GM23338 (cell line): ENCODE results near the gene KLK15. TPM values are rescaled to one million over a fixed set of nuclear protein-coding genes. Genes with fewer than 3 reads are reported as not detected.

ENCODE experiments used
- ATAC-seq: fragments of 200-7000 bp; cut with Tn5 transposase; 3 replicates; pipeline ENCODE4 v1.9.1; 2020
- DNase-seq: peaks from one replicate; pipeline ENCODE4 v3.0.0-alpha.2; 2015; ENCODE audit warnings: low spot score
- H2AFZ ChIP-seq: fragments of 200-600 bp; sonication (generic); 2 replicates; pipeline ENCODE4 v1.8.0; 2016; ENCODE audit warnings: antibody characterized with exemption, mild to moderate bottlenecking, moderate library complexity
- H3F3A ChIP-seq: fragments of 200-600 bp; sonication (generic); replicated peaks from 2 replicates; pipeline ENCODE4 v1.8.0; 2017; ENCODE audit warnings: antibody characterized with exemption, mixed run types, low read depth
- H3K27ac ChIP-seq: fragments of 200-600 bp; sonication (generic); 2 replicates; pipeline ENCODE4 v1.6.1; 2016; ENCODE audit warnings: low read depth
- H3K27me3 ChIP-seq: fragments of 200-600 bp; sonication (generic); 2 replicates; pipeline ENCODE4 v1.8.0; 2016; ENCODE audit warnings: mild to moderate bottlenecking, mixed run types, moderate library complexity; ENCODE audit not compliant: insufficient read depth
- H3K36me3 ChIP-seq: fragments of 200-600 bp; sonication (generic); 2 replicates; pipeline ENCODE4 v1.8.0; 2016; ENCODE audit warnings: mild to moderate bottlenecking; ENCODE audit not compliant: insufficient read depth
- H3K4me1 ChIP-seq: fragments of 200-600 bp; sonication (generic); 2 replicates; pipeline ENCODE4 v1.8.0; 2016; ENCODE audit warnings: mild to moderate bottlenecking, moderate library complexity; ENCODE audit not compliant: insufficient read depth
- H3K4me2 ChIP-seq: fragments of 200-600 bp; sonication (generic); 2 replicates; pipeline ENCODE4 v1.7.1; 2017; ENCODE audit warnings: mixed run types
- H3K4me3 ChIP-seq: fragments of 200-600 bp; sonication (generic); 2 replicates; pipeline ENCODE4 v1.6.1; 2016; ENCODE audit warnings: mixed run types
- H3K79me2 ChIP-seq: fragments of 200-600 bp; sonication (generic); replicated peaks from 2 replicates; pipeline ENCODE4 v1.8.0; 2017; ENCODE audit warnings: mild to moderate bottlenecking; ENCODE audit not compliant: insufficient read depth
- H3K9me2 ChIP-seq: fragments of 200-600 bp; sonication (generic); 2 replicates; pipeline ENCODE4 v1.8.0; 2017; ENCODE audit not compliant: insufficient read depth
- H4K20me1 ChIP-seq: fragments of 200-600 bp; sonication (generic); replicated peaks from 2 replicates; pipeline ENCODE4 v1.8.0; 2017; ENCODE audit warnings: mild to moderate bottlenecking; ENCODE audit not compliant: insufficient read depth
- H3K27ac Mint-ChIP-seq: 2 replicates; pipeline ENCODE4 v1.8.0; 2020; ENCODE audit warnings: inconsistent platforms, mild to moderate bottlenecking, moderate library complexity, mixed read lengths
- H3K27me3 Mint-ChIP-seq: 3 replicates; pipeline ENCODE4 v1.8.0; 2022; ENCODE audit warnings: low read depth, mild to moderate bottlenecking, moderate library complexity, mixed read lengths, inconsistent platforms; ENCODE audit not compliant: insufficient read depth, poor library complexity
- H3K36me3 Mint-ChIP-seq: 3 replicates; pipeline ENCODE4 v1.8.0; 2021; ENCODE audit warnings: low read depth, mild to moderate bottlenecking, inconsistent platforms, moderate library complexity, mixed read lengths
- H3K4me1 Mint-ChIP-seq: 3 replicates; pipeline ENCODE4 v1.8.0; 2020; ENCODE audit warnings: mild to moderate bottlenecking, inconsistent platforms, mixed read lengths
- H3K4me3 Mint-ChIP-seq: 3 replicates; pipeline ENCODE4 v1.8.0; 2021; ENCODE audit warnings: moderate library complexity, mild to moderate bottlenecking, inconsistent platforms, mixed read lengths
- H3K9me3 Mint-ChIP-seq: 3 replicates; pipeline ENCODE4 v1.8.0; 2020; ENCODE audit warnings: moderate library complexity, mild to moderate bottlenecking, inconsistent platforms, mixed read lengths
- CREB1 ChIP-seq: fragments of 250-450 bp; sonication (Bioruptor Pico); IDR thresholded peaks from 2 replicates; pipeline ENCODE4 v1.5.0; 2020; ENCODE audit warnings: low read depth, mild to moderate bottlenecking, moderate library complexity
- CTCF ChIP-seq, 2 experiments: fragments of 200-600 bp in 1 of 2; sonication (generic) in 1 of 2; conservative IDR thresholded peaks; 2 replicates each; pipeline versions ENCODE4 v1.5.1 to v1.6.1; 2016 to 2017; ENCODE audit warnings: antibody characterized with exemption in 2 of 2, low read depth in 2 of 2, mild to moderate bottlenecking in 2 of 2, moderate library complexity in 1 of 2
- ETS1 ChIP-seq: IDR thresholded peaks from 2 replicates; pipeline ENCODE4 v1.6.1; 2016; ENCODE audit warnings: antibody characterized with exemption
- EZH2 ChIP-seq: fragments of 200-600 bp; sonication (generic); IDR thresholded peaks from one replicate; pipeline ENCODE4 v1.8.0; 2017; ENCODE audit warnings: antibody characterized with exemption, mild to moderate bottlenecking, low read depth; ENCODE audit not compliant: unreplicated experiment
- EZH2phosphoT487 ChIP-seq: fragments of 200-600 bp; sonication (generic); IDR thresholded peaks from one replicate; pipeline ENCODE4 v1.8.1; 2018; ENCODE audit warnings: antibody characterized with exemption; ENCODE audit not compliant: unreplicated experiment
- JUNB ChIP-seq: IDR thresholded peaks from one replicate; pipeline ENCODE4 v1.6.1; 2016; ENCODE audit warnings: antibody characterized with exemption; ENCODE audit not compliant: unreplicated experiment
- NANOG ChIP-seq: IDR thresholded peaks from 2 replicates; pipeline ENCODE4 v1.6.1; 2016; ENCODE audit warnings: antibody characterized with exemption, borderline replicate concordance
- POLR2AphosphoS5 ChIP-seq: IDR thresholded peaks from 2 replicates; pipeline ENCODE4 v1.6.1; 2016; ENCODE audit warnings: antibody characterized with exemption, low read depth
- STAT1 ChIP-seq: IDR thresholded peaks from one replicate; pipeline ENCODE4 v1.6.1; 2016; ENCODE audit warnings: antibody characterized with exemption; ENCODE audit not compliant: unreplicated experiment
- ZNF114 ChIP-seq: fragments of 250-450 bp; sonication (Bioruptor Pico); IDR thresholded peaks from 2 replicates; pipeline ENCODE4 v1.5.0; 2020; ENCODE audit warnings: mild to moderate bottlenecking, moderate library complexity
- ZNF331 ChIP-seq: fragments of 250-450 bp; sonication (Bioruptor Pico); IDR thresholded peaks from 2 replicates; pipeline ENCODE4 v1.5.0; 2020; ENCODE audit warnings: low read depth, mild to moderate bottlenecking, moderate library complexity
- ZNF462 ChIP-seq: fragments of 250-450 bp; sonication (Bioruptor Pico); IDR thresholded peaks from 2 replicates; pipeline ENCODE4 v1.5.0; 2020; ENCODE audit warnings: mild to moderate bottlenecking, moderate library complexity
- polyA plus RNA-seq: library from polyadenylated mRNA; unstranded; fragments of >200 nt; fragmentation: Nextera tagmentation; extraction: Ambion mirVana; gene quantifications from 2 replicates; pipeline ENCODE4 v1.2.1, GENCODE V29; 2016
- total RNA-seq: library from RNA; depleted of rRNA; stranded (reverse); fragments of >200 nt; shearing (Covaris generic); gene quantifications from 2 replicates; pipeline ENCODE4 v1.2.3, GENCODE V29; 2014
- TF ChIP-seq, protein P1 (sequence below): IDR thresholded peaks from one replicate; pipeline ENCODE4 v1.6.1; 2018; ENCODE audit warnings: antibody characterized with exemption; ENCODE audit not compliant: unreplicated experiment

Gene KLK15
- total and polyA plus RNA-seq, 2 experiments from 2014 or later: not detected

DNA sequence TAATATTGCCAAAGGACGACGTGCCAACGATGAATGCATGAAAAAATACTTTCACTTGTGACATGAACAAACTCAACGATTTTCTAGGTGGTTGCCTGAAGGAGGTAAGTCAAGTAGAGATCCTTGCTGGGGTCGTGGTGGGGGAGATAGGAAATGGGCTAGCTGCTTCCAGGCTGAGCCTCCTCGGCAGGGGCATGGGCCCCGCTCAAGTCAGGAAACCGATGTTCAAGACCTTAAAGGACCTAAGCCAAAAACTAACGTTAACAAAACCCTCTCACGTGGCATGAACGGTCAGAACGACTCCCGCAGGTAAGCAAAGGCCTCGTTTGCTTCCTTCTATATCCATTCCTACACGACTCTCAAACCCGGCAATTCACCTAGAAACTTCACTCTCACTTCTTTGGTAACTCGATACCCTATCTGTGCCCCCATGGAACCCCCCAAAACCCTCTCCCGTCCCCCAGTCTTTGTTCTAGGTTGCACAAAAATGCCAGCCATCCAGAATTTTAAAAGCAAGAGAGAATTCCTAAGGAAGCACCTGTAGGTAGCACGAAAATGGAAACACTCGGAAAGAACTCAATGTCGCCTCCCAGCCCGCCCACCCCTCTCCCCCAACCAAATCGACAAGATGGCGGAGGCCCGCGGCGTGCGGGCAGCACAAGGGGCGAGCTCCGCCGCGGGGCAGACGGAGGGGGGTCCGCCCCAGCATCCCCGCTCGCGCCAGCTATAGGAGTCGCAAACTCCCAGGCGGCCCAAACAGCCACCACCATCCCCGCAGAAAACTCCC is 29.5 kb downstream of the KLK15 start:
- no peak overlapping the region for H2AFZ ChIP-seq
- Mint-ChIP-seq H3K27me3 (peaks cover 18% of the 10 kb centered on the region), H3K9me3 (peaks cover 9% of the 10 kb centered on the region; the same call in 2 of the 3 replicates), H3K4me3 (peak overlapping the region; percentile 98), H3K27ac (peak overlapping the region; percentile 100), H3K36me3 (peaks cover 56% of the 10 kb centered on the region), H3K4me1 (peaks cover 21% of the 10 kb centered on the region)
- H3K27me3 ChIP-seq: 0 out of 2 replicates have a peak, but pooled peaks cover under 1% of the 10 kb centered on the region
- ATAC-seq (peak; percentile 54), DNase-seq (peak; percentile 65)
- peaks cover 52% of the 10 kb centered on the region for H3K79me2 ChIP-seq
- peak overlapping the region; percentile 85 for H3K4me3 ChIP-seq
- no peak for TF ChIP-seq ETS1
- TF ChIP-seq ZNF114 (CRISPR knock-in tag): no peak
- TF ChIP-seq NANOG: no peak
- no peak for TF ChIP-seq CREB1
- TF ChIP-seq STAT1: no peak
- TF ChIP-seq EZH2phosphoT487: no peak
- TF ChIP-seq POLR2AphosphoS5: no peak
- TF ChIP-seq JUNB: no peak
- no peak for TF ChIP-seq CTCF (conservative IDR thresholded peaks at IDR 0.05; ENCODE audit: low read depth in 2 of 2)
- no peak for TF ChIP-seq ZNF462 (CRISPR knock-in tag)
- TF ChIP-seq ZNF331: no peak
- TF ChIP-seq, protein P1, sequence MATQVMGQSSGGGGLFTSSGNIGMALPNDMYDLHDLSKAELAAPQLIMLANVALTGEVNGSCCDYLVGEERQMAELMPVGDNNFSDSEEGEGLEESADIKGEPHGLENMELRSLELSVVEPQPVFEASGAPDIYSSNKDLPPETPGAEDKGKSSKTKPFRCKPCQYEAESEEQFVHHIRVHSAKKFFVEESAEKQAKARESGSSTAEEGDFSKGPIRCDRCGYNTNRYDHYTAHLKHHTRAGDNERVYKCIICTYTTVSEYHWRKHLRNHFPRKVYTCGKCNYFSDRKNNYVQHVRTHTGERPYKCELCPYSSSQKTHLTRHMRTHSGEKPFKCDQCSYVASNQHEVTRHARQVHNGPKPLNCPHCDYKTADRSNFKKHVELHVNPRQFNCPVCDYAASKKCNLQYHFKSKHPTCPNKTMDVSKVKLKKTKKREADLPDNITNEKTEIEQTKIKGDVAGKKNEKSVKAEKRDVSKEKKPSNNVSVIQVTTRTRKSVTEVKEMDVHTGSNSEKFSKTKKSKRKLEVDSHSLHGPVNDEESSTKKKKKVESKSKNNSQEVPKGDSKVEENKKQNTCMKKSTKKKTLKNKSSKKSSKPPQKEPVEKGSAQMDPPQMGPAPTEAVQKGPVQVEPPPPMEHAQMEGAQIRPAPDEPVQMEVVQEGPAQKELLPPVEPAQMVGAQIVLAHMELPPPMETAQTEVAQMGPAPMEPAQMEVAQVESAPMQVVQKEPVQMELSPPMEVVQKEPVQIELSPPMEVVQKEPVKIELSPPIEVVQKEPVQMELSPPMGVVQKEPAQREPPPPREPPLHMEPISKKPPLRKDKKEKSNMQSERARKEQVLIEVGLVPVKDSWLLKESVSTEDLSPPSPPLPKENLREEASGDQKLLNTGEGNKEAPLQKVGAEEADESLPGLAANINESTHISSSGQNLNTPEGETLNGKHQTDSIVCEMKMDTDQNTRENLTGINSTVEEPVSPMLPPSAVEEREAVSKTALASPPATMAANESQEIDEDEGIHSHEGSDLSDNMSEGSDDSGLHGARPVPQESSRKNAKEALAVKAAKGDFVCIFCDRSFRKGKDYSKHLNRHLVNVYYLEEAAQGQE: no peak
- no peak for TF ChIP-seq EZH2
- no peaks in the 10 kb centered on the region for H3K9me2 ChIP-seq
- peaks cover 48% of the 10 kb centered on the region for H4K20me1 ChIP-seq
- peak overlapping the region; percentile 97 for H3K27ac ChIP-seq
- peaks cover 23% of the 10 kb centered on the region for H3K36me3 ChIP-seq
- H3K4me2 ChIP-seq: peak overlapping the region; percentile 99
- H3K4me1 ChIP-seq: peaks cover 10% of the 10 kb centered on the region; the same call in 1 of the 2 replicates
- H3F3A ChIP-seq: peaks cover 34% of the 10 kb centered on the region
